ENCODE results near the gene ZFYVE28. TPM values are rescaled to one million over a fixed set of nuclear protein-coding genes. Genes with fewer than 3 reads are reported as not detected.

Gene ZFYVE28
- total and polyA plus RNA-seq, 7 donors, result 1.7 to 7.7 (median 3.4) TPM

- WGBS, 3 donors, result 82 to 84% (median 82%) methylated on average over 24 of the region's 24 CpGs
- DNase-seq (no peak), ATAC-seq (no peak)
- no peak for TF ChIP-seq CTCF (IDR thresholded peaks at IDR 0.05)
- Histone ChIP-seq H3K27me3 (ENCODE audit: insufficient read depth in 3 of 3, low read length in 2 of 3) (no peaks in the 10 kb centered on the region), H3K27ac (no peak overlapping the region), H3K4me3 (no peak overlapping the region), H3K4me1 (no peaks in the 10 kb centered on the region), H3K36me3 (ENCODE audit: insufficient read depth in 1 of 2, low read depth in 1 of 2) (no peaks in the 10 kb centered on the region), H3K9me3 (no peaks in the 10 kb centered on the region)
- intact Hi-C loops (cut with DNase I), result no loop called here
Measured at GRCh38 chr4:2457481-2458295, 39.2 kb upstream of the ZFYVE28 start.

GRCh38 chr4:2451821-2452785, 33.7 kb upstream of the ZFYVE28 start:
- H3K4me1 ChIP-seq, result no peaks in the 10 kb centered on the region
- intact Hi-C loops (cut with DNase I), result no loop called here
- no peak for ATAC-seq
- peak in 1 of 2 donors; percentile 44 for DNase-seq
- no peaks in the 10 kb centered on the region for H3K27me3 ChIP-seq (ENCODE audit: insufficient read depth in 3 of 3, low read length in 2 of 3)
- no peaks in the 10 kb centered on the region for H3K36me3 ChIP-seq (ENCODE audit: insufficient read depth in 1 of 2, low read depth in 1 of 2)
- no peak overlapping the region for H3K4me3 ChIP-seq
- H3K27ac ChIP-seq, result no peak overlapping the region
- 71 to 79% (median 73%) methylated on average over 22 to 25 of the region's 25 CpGs for WGBS, 3 donors
- no peak for TF ChIP-seq CTCF (IDR thresholded peaks at IDR 0.05)
- H3K9me3 ChIP-seq, result no peaks in the 10 kb centered on the region

GRCh38 chr4:2451036-2451520, 32.6 kb upstream of the ZFYVE28 start:
- DNase-seq (peak in 1 of 2 donors; percentile 24), ATAC-seq (peak in 1 of 4 donors; percentile 18)

More at GRCh38 chr4:2451036-2451520, 32.6 kb upstream of the ZFYVE28 start:
- H3K27me3 ChIP-seq (ENCODE audit: insufficient read depth in 3 of 3, low read length in 2 of 3), result no peaks in the 10 kb centered on the region
- H3K4me3 ChIP-seq, result no peak overlapping the region
- H3K4me1 ChIP-seq, result no peaks in the 10 kb centered on the region
- no peaks in the 10 kb centered on the region for H3K36me3 ChIP-seq (ENCODE audit: insufficient read depth in 1 of 2, low read depth in 1 of 2)
- H3K27ac ChIP-seq, result no peak overlapping the region
- H3K9me3 ChIP-seq, result no peaks in the 10 kb centered on the region
- TF ChIP-seq CTCF (IDR thresholded peaks at IDR 0.05), result no peak
- WGBS, 3 donors, result 81 to 93% (median 82%) methylated on average over 10 of the region's 10 CpGs
- intact Hi-C loops (cut with DNase I), result no loop called here

Measured in psoas muscle (tissue), 8 donors.